K562 (cell line): ENCODE results near the gene POLRMT. TPM values are rescaled to one million over a fixed set of nuclear protein-coding genes. Genes with fewer than 3 reads are reported as not detected.
A peak's percentile ranks its signal among the peaks of the same experiment; 100 is the strongest.

ENCODE experiments used
- ATF7 ChIP-seq: fragments of 450-650 bp; IDR thresholded peaks from 2 replicates; pipeline ENCODE4 v1.7.1; 2014; ENCODE audit warnings: mild to moderate bottlenecking, moderate library complexity
- CBX2 ChIP-seq: fragments of 200-600 bp; sonication (generic); IDR thresholded peaks from one replicate; pipeline ENCODE4 v1.6.1; 2012; ENCODE audit warnings: mild to moderate bottlenecking, low read length, inconsistent platforms; ENCODE audit not compliant: insufficient read depth, poor library complexity, severe bottlenecking
- CREB3L1 ChIP-seq: fragments of 450-650 bp; IDR thresholded peaks from 2 replicates; pipeline ENCODE4 v1.6.1; 2014; ENCODE audit warnings: low read depth, mild to moderate bottlenecking, moderate library complexity, borderline replicate concordance
- HDAC1 ChIP-seq, 2 experiments: fragments of 450-650 bp; IDR thresholded peaks; 2 replicates each; pipeline ENCODE4 v1.6.1; 2016 to 2017; ENCODE audit warnings: inconsistent platforms in 1 of 2, mild to moderate bottlenecking in 1 of 2, moderate library complexity in 1 of 2
- L3MBTL2 ChIP-seq: fragments of 450-650 bp; IDR thresholded peaks from 2 replicates; pipeline ENCODE4 v1.6.1; 2016; ENCODE audit warnings: mild to moderate bottlenecking, moderate library complexity
- MECOM ChIP-seq: fragments of 250-450 bp; sonication (Bioruptor Pico); IDR thresholded peaks from 2 replicates; pipeline ENCODE4 v1.8.0; 2022; ENCODE audit warnings: inconsistent platforms
- MEF2A ChIP-seq: IDR thresholded peaks from 2 replicates; pipeline ENCODE4 v1.6.1; 2011; ENCODE audit warnings: low read depth, mild to moderate bottlenecking, low read length, moderate library complexity; ENCODE audit not compliant: control insufficient read depth
- MNT ChIP-seq, 2 experiments: fragments of 450-650 bp; conservative IDR thresholded peaks; 2 replicates each; pipeline ENCODE4 v1.6.1; 2017; ENCODE audit warnings: mild to moderate bottlenecking in 2 of 2, moderate library complexity in 2 of 2
- NR2F6 ChIP-seq: fragments of 450-650 bp; formaldehyde crosslinking; IDR thresholded peaks from 2 replicates; pipeline ENCODE4 v1.4.0; 2020; ENCODE audit warnings: mild to moderate bottlenecking
- POLR2A ChIP-seq: fragments of 450-650 bp; conservative IDR thresholded peaks from 2 replicates; pipeline ENCODE4 v1.6.1; 2016
- RERE ChIP-seq: sonication (generic); formaldehyde crosslinking; IDR thresholded peaks from 2 replicates; pipeline ENCODE4 v1.8.0; 2023; ENCODE audit warnings: missing genetic modification reagents, mild to moderate bottlenecking, borderline replicate concordance
- SMAD3 ChIP-seq: fragments of 450-650 bp; formaldehyde crosslinking; conservative IDR thresholded peaks from 2 replicates; pipeline ENCODE4 v1.4.0; 2020; ENCODE audit warnings: mild to moderate bottlenecking
- SP1 ChIP-seq: sonication (generic); formaldehyde crosslinking; IDR thresholded peaks from 2 replicates; pipeline ENCODE4 v1.8.1; 2022; ENCODE audit warnings: mild to moderate bottlenecking, missing genetic modification reagents
- TEAD1 ChIP-seq, 2 experiments: fragments of 450-650 bp in 1 of 2; sonication (generic) in 1 of 2; formaldehyde crosslinking; IDR thresholded peaks; 2 replicates each; pipeline versions ENCODE4 v1.4.0 to v1.8.0; 2020 to 2022; ENCODE audit warnings: mild to moderate bottlenecking in 2 of 2, missing genetic modification reagents in 1 of 2
- ZEB2 ChIP-seq: fragments of 450-650 bp; IDR thresholded peaks from 2 replicates; pipeline ENCODE4 v1.6.1; 2016
- ZNF395 ChIP-seq: fragments of 200-800 bp; sonication (Bioruptor generic); IDR thresholded peaks from 2 replicates; pipeline ENCODE4 v1.6.1; 2017; ENCODE audit warnings: missing genetic modification characterization, missing compliant biosample characterization
- ZNF76 ChIP-seq: fragments of 250-450 bp; sonication (Bioruptor Pico); IDR thresholded peaks from 2 replicates; pipeline ENCODE4 v1.4.0; 2020; ENCODE audit warnings: mild to moderate bottlenecking, moderate library complexity, borderline replicate concordance
- polyA plus RNA-seq, 8 experiments: library from polyadenylated mRNA; depleted of rRNA in 4 of 8; stranded (reverse) in 5 of 8; unstranded in 3 of 8; fragments of >200 nt; fragmentation: Nextera tagmentation in 2 of 8; fragmentation: Illumina TruSeq in 1 of 8; extraction: Ambion mirVana in 2 of 8; extraction: Trizol in 1 of 8; gene quantifications; 2 replicates each; pipeline versions ENCODE4 v1.2.1 to v1.2.3, GENCODE V29; 2011 to 2014; ENCODE audit warnings: inconsistent platforms in 1 of 8, missing spikeins in 1 of 8
- total RNA-seq, 7 experiments: library from RNA; depleted of rRNA in 6 of 7; stranded (reverse); fragments of >200 nt in 6 of 7; fragmentation: Illumina TruSeq in 2 of 7; extraction: Trizol in 2 of 7; gene quantifications; 2 replicates each; pipeline versions ENCODE4 v1.2.1 to v1.2.3, GENCODE V29; 2011 to 2021; ENCODE audit warnings: low replicate concordance in 1 of 7

POLRMT gene
- total and polyA plus RNA-seq, 9 of the 15 experiments (the other 6 are each of a cell fraction or from before 2014, with no cell fraction given) = 30.3 to 144 (median 68.0) TPM

GRCh38 chr19:574658-575526, 58.4 kb downstream of the POLRMT start (continued):
- no peak for TF ChIP-seq NR2F6
- peak; percentile 95 for TF ChIP-seq ZNF395 (CRISPR knock-in tag)
- TF ChIP-seq POLR2A = peak; percentile 27; the same call in 1 of the 2 replicates
- TF ChIP-seq MECOM (CRISPR knock-in tag) = no peak
- TF ChIP-seq MNT (conservative IDR thresholded peaks at IDR 0.05) = peak; percentile 90 to 95
- TF ChIP-seq RERE (CRISPR knock-in tag) = no peak
- peak; percentile 61 to 66; a peak in 2 of 4 replicates for TF ChIP-seq TEAD1 (CRISPR knock-in tag; IDR thresholded peaks at IDR 0.05)
- 0 out of 2 replicates have a peak, but pooled peaks have one; percentile 12 for TF ChIP-seq ZNF76 (CRISPR knock-in tag)
- 0 out of 2 replicates have a peak, but pooled peaks have one; percentile 29 for TF ChIP-seq SMAD3 (CRISPR knock-in tag)
- TF ChIP-seq CREB3L1 = peak; percentile 29; the same call in 1 of the 2 replicates
- peak; percentile 68; the same call in 1 of the 2 replicates for TF ChIP-seq SP1 (CRISPR knock-in tag)
- TF ChIP-seq MEF2A = peak; percentile 59; the same call in 1 of the 2 replicates
- TF ChIP-seq L3MBTL2 = peak; percentile 93
- TF ChIP-seq ATF7 = peak; percentile 74
- TF ChIP-seq ZEB2 = peak; percentile 55; the same call in 1 of the 2 replicates
- TF ChIP-seq HDAC1 (IDR thresholded peaks at IDR 0.05) = peak; percentile 63 to 96; a peak in 3 of 4 replicates
- TF ChIP-seq CBX2 = no peak
